ENCODE results near the gene ZNF516.

DNA sequence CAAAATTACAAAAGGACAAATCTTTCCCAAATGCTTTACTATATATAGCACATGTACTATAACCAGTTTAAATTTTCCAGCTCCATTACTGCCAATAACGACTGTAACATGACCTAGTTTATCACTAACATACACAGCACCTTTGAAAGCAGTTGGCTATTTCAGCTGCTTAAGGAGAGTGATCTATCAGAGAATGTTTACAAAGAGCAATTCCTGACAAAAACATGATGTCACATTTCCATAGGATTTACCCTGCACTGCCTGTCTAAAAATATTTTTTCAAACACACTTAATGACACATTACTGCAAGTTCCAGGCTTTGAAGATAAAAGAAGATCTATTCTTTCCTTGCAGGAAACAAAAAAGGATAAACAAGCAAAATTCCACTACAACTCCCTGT, 40.6 kb downstream of the ZNF516 start:
- TF ChIP-seq, protein P1, sequence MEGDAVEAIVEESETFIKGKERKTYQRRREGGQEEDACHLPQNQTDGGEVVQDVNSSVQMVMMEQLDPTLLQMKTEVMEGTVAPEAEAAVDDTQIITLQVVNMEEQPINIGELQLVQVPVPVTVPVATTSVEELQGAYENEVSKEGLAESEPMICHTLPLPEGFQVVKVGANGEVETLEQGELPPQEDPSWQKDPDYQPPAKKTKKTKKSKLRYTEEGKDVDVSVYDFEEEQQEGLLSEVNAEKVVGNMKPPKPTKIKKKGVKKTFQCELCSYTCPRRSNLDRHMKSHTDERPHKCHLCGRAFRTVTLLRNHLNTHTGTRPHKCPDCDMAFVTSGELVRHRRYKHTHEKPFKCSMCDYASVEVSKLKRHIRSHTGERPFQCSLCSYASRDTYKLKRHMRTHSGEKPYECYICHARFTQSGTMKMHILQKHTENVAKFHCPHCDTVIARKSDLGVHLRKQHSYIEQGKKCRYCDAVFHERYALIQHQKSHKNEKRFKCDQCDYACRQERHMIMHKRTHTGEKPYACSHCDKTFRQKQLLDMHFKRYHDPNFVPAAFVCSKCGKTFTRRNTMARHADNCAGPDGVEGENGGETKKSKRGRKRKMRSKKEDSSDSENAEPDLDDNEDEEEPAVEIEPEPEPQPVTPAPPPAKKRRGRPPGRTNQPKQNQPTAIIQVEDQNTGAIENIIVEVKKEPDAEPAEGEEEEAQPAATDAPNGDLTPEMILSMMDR (IDR thresholded peaks at IDR 0.05): no peak
- TF ChIP-seq POLR2AphosphoS5 (IDR thresholded peaks at IDR 0.05): no peak
- no peak for TF ChIP-seq POLR2A (IDR thresholded peaks at IDR 0.05)
- no peak for TF ChIP-seq EP300 (IDR thresholded peaks at IDR 0.05)
